NCI-H526 treated with DMSO at 0.1 percent for 48 hours (cell line): ENCODE data around the gene CBX5.
"Not testable (repeated sequence)": the region's sequence is repeated elsewhere in the genome, so short reads cannot be mapped to it uniquely, and the experiment has no call there.

Experiments
- DNase-seq: peaks from one replicate; lab custom pipeline; 2025; lab: John Stamatoyannopoulos, UW

Gene CBX5

DNA sequence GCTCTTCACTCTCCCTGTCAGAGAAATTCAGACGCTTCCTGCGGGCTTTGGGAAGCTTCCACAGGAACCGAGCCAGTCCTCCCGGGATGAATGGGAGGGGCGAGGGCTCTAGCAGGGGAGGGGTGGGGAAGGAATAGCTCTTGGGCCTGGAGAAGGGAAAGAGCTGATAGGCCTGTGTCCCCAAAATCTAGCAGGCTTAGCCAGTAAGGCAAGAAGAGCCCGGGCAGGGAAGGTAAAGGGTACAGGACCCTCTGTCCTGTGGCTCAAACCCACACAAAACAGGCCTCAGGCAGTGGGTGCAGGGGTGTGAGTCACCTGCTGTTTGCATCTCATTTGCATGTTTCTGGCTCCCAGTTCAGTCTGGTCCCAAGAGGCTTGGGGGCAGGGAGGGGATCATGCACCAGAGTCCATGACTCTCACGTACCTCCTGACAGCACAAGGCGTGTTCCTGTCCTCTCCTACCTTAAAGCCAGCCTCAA is 82.5 kb downstream of the CBX5 start:
- peak; percentile 94 for DNase-seq

GRCh38 chr12:54197010-54197409 is 82.9 kb downstream of the CBX5 start:
- peak; percentile 55 for DNase-seq

- peak; percentile 61 for DNase-seq
Measured at GRCh38 chr12:54196396-54196795, 83.5 kb downstream of the CBX5 start.

- DNase-seq: peak; percentile 94
Measured at GRCh38 chr12:54195737-54196347, 84.1 kb downstream of the CBX5 start.

DNA sequence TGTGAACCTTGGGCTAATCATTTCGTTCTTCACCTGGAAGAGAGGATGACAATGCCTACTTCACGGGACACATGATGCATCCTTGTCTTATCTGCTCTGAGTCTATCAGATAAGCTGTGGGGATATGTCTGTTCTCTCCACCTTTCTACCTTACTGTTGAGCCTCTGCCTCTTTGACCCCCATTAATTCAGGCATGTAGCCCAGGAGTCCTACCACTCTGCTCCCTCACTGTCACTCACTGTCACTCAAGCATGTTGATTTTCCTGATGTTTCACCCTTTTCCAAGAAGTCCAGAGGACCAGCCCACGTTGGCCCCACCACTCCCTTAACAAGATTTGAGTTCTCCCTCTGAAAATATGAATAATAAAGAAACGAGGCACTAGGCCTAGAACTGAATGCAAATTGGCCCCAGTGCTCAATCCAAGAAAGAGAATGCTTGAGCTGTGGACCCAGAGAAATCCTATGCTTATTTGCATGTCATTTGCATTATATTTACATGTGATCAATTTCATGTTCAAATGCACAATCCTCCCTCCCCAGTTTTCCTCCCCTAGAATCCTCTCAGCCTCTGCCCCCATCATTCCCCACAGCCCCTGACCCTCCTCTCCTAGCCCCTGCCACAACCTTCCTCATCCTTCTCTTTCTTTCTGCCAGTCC is 84.7 kb downstream of the CBX5 start:
- peak; percentile 99 for DNase-seq

GRCh38 chr12:54194611-54195010 is 85.3 kb downstream of the CBX5 start:
- DNase-seq: not testable (repeated sequence)

DNA sequence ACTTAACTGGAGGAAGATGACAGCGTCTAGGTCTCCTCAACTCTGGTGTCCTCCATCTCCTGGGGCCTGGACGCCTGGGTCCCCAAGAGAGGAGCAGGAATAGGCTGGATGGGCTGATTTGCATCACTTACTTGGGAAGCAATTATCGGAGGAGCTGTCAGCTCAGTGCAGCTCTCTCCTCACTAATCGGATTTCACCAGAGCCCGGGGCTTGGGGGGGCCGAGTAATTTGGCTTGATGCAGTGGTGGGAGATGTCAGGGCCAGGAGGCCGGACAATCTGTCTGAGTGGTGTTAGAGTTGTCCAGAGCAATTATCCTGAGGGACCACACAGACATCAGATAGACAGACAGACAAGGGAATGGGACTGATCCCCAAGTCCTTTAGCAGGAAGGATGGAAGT is 86.5 kb downstream of the CBX5 start:
- no peak for DNase-seq

GRCh38 chr12:54191550-54192022 is 88.3 kb downstream of the CBX5 start:
- DNase-seq: peak; percentile 82

- DNase-seq: no peak
Measured at GRCh38 chr12:54191126-54191525, 88.8 kb downstream of the CBX5 start.

GRCh38 chr12:54189198-54189539 is 90.8 kb downstream of the CBX5 start:
- no peak for DNase-seq

DNA sequence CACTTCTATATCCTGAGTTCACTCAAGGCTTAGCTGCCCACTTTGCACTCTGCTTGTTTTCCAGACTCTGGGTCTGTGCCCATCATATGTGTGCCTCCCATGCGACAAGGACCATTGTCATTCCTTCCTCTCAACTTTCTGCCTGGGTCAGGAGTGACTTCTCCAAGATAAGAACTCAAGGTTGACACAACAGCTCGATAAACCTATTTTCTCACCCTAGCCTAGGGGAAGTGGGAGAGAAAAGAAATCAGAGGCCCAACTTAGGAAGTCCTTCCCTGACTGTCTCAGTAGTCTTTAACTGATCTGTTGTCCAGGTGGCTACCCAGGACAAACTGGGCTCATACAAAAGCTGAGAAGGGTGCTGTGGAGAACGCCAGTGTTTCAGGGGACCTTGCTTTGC is 92.8 kb downstream of the CBX5 start:
- no peak for DNase-seq

GRCh38 chr12:54185919-54186318 is 94.0 kb downstream of the CBX5 start:
- DNase-seq: no peak

GRCh38 chr12:54185297-54185696 is 94.6 kb downstream of the CBX5 start:
- DNase-seq: not testable (repeated sequence)

- no peak for DNase-seq
Measured at GRCh38 chr12:54184024-54184805, 95.7 kb downstream of the CBX5 start.

DNA sequence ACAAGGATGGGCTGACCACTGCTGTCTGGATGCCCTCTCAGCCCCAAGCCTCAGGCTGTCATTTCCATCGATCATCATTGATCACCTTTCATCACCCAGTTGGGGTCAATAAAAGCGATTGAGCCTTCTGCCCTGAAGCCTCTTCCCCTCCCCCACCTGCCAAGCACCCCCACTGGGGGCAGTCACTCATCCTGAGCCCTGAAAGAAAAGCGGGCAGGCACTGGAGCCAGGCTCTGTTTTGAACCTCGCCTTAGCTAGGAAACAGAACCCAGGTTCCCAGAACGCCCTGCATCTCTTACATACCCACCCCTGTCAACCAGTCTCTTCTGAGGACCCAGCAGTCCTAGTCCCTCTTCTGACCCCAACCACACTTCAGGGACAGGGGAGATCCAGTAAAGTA is 96.9 kb downstream of the CBX5 start:
- no peak for DNase-seq

- DNase-seq: no peak
Measured at GRCh38 chr12:54182086-54182485, 97.8 kb downstream of the CBX5 start.
